Motor neuron (in vitro differentiated cells): ENCODE results near the gene KRTAP9-3. TPM values are rescaled to one million over a fixed set of nuclear protein-coding genes. Genes with fewer than 3 reads are reported as not detected.
"Not testable (repeated sequence)": the region's sequence is repeated elsewhere in the genome, so short reads cannot be mapped to it uniquely, and the experiment has no call there.

ENCODE experiments used
- ATAC-seq, 8 experiments: fragments of 200-7000 bp; cut with Tn5 transposase; replicated peaks in 6 of 8; 2 replicates each; pipeline ENCODE4 v1.8.0; 2021; ENCODE audit warnings: mild to moderate bottlenecking in 8 of 8, moderate library complexity in 8 of 8
- H3K27ac ChIP-seq, 2 donors: fragments of 250-450 bp; sonication (Bioruptor Pico); 2 replicates each; pipeline ENCODE4 v1.9.0; 2021; ENCODE audit warnings: antibody characterized with exemption in 2 of 2, mild to moderate bottlenecking in 2 of 2, moderate library complexity in 1 of 2
- H3K4me1 ChIP-seq, 2 donors: fragments of 250-450 bp; sonication (Bioruptor Pico); replicated peaks in 1 of 2; 2 replicates each; pipeline ENCODE4 v1.6.1; 2021; ENCODE audit warnings: antibody characterized with exemption in 2 of 2, mild to moderate bottlenecking in 2 of 2, moderate library complexity in 1 of 2
- H3K4me3 ChIP-seq, 5 donors: fragments of 250-450 bp; sonication (Bioruptor Pico); 2 replicates each; pipeline ENCODE4 v1.9.0; 2021; ENCODE audit warnings: antibody characterized with exemption in 5 of 5, mild to moderate bottlenecking in 5 of 5, moderate library complexity in 4 of 5
- WGBS, 10 experiments: fragments of 450-650 bp; shearing (Covaris generic); methylation state at CpG; one replicate each; pipeline ENCODE4 v1.0.0; 2022; 5-methylcytosine and 5-hydroxymethylcytosine counted together
- in situ Hi-C, 9 experiments: fragments of 400-800 bp; cut with MboI; loops; one replicate each; pipeline ENCODE4 v1.15.0; 2021; ENCODE audit warnings: low sequenced_read_pairs in 9 of 9, low pct_unique_long_range_greater_than_20kb in 2 of 9; ENCODE audit not compliant: unreplicated experiment in 9 of 9
- total RNA-seq, 8 experiments: library from RNA; unstranded; fragments of 300-600 nt; gene quantifications; 2 replicates each; pipeline versions ENCODE4 v1.2.3 to v1.2.4, GENCODE V29; 2022

The KRTAP9-3 gene, protein sequence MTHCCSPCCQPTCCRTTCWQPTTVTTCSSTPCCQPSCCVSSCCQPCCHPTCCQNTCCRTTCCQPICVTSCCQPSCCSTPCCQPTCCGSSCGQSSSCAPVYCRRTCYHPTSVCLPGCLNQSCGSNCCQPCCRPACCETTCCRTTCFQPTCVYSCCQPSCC
- total RNA-seq, result under 1 TPM in 1 of 8 experiments, not detected in 7; 0.21 TPM

- H3K4me1 ChIP-seq, in situ Hi-C loops, H3K4me3 ChIP-seq, H3K27ac ChIP-seq, ATAC-seq: not testable (repeated sequence)
- 67% methylated on average over 1 of the region's 1 CpG; no CpG with 5 or more reads in 9 of the 10 experiments for WGBS, 10 experiments
Measured at GRCh38 chr17:41232399-41233105, at the start of gene KRTAP9-3. TSS of gene KRTAP9-3 (plus strand) at chr17:41232449. CDS start at chr17:41232502, 53 bp downstream.

GRCh38 chr17:41184480-41184961 lies 47.7 kb upstream of the KRTAP9-3 start, which contains the start of gene KRTAP4-1:
TSS of gene KRTAP4-1 (minus strand) at chr17:41184911. CDS start at chr17:41184854, 57 bp downstream.
- no peak within 1 kb of the TSS for H3K27ac ChIP-seq
- in situ Hi-C loops, result no loop called here
- ATAC-seq, result no peak
- no peaks in the 10 kb centered on the region for H3K4me1 ChIP-seq
- no peak within 1 kb of the TSS for H3K4me3 ChIP-seq
- WGBS, 10 experiments, result 0 to 60% (median 0%) methylated on average over 1 to 2 of the region's 9 CpGs; no CpG with 5 or more reads in 3 of the 10 experiments

GRCh38 chr17:41185001-41185400 lies 47.2 kb upstream of the KRTAP9-3 start:
- no peak overlapping the region for H3K4me3 ChIP-seq
- no peak for ATAC-seq
- H3K4me1 ChIP-seq, result no peaks in the 10 kb centered on the region
- in situ Hi-C loops, result no loop called here
- H3K27ac ChIP-seq, result no peak overlapping the region
- WGBS, 10 experiments, result 0 to 63% (median 27%) methylated on average over 1 of the region's 1 CpG; no CpG with 5 or more reads in 2 of the 10 experiments

DNA sequence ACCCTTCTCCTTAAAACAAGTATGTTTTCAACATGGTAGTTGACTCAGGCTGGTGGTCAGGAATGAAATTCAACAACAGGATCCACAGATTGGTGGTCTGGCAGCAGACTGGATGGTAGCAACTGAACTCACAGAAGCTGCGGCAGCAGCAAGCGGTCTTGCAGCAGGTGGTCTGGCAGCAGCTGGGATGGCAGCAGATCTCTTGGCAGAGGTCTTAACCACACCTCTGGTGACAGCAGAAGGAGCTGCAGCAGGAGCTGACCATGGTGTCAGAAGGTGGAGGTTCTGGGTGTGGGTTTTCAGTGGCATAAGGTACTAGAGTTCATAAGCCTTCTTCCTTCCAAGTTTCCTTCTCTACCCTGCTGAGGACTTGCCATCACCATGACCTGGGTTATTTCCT lies 45.4 kb upstream of the KRTAP9-3 start:
- no peak for ATAC-seq
- in situ Hi-C loops, result no loop called here
- H3K4me1 ChIP-seq, result no peaks in the 10 kb centered on the region
- WGBS, 10 experiments, result 58 to 100% methylated on average over 1 to 2 of the region's 2 CpGs; no CpG with 5 or more reads in 8 of the 10 experiments
- no peak overlapping the region for H3K4me3 ChIP-seq
- no peak overlapping the region for H3K27ac ChIP-seq

GRCh38 chr17:41189837-41190318 lies 42.4 kb upstream of the KRTAP9-3 start, which contains the start of gene KRTAP9-1:
TSS of gene KRTAP9-1 (plus strand) at chr17:41189887. CDS start at chr17:41189887, 0 bp downstream.
- 60 to 80% (median 80%) methylated on average over 1 of the region's 1 CpG; no CpG with 5 or more reads in 7 of the 10 experiments for WGBS, 10 experiments
- H3K4me1 ChIP-seq, ATAC-seq, H3K27ac ChIP-seq, H3K4me3 ChIP-seq, in situ Hi-C loops: not testable (repeated sequence)

DNA sequence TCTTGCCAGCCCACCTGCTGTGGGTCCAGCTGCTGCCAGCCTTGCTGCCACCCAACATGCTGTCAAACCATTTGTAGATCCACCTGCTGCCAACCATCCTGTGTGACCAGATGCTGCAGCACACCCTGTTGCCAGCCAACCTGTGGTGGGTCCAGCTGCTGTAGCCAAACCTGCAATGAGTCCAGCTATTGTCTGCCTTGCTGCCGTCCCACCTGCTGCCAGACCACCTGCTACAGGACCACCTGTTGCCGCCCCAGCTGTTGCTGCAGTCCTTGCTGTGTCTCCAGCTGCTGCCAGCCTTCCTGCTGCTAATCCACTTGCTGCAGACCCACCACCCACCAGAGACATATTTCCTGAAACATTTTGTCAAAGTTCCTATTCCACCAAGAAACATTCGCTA lies 41.9 kb upstream of the KRTAP9-3 start:
- ATAC-seq, result no peak
- Histone ChIP-seq H3K4me3 (no peak overlapping the region), H3K4me1 (no peaks in the 10 kb centered on the region), H3K27ac (no peak overlapping the region)
- in situ Hi-C loops, result no loop called here
- WGBS, 10 experiments, result 41 to 100% (median 79%) methylated on average over 1 to 3 of the region's 3 CpGs; no CpG with 5 or more reads in 2 of the 10 experiments

- WGBS, 10 experiments, result 0 to 50% (median 25%) methylated on average over 1 of the region's 1 CpG; no CpG with 5 or more reads in 2 of the 10 experiments
- H3K4me1 ChIP-seq, result no peaks in the 10 kb centered on the region
- in situ Hi-C loops, result no loop called here
Measured at GRCh38 chr17:41196068-41196467, 36.2 kb upstream of the KRTAP9-3 start.

GRCh38 chr17:41199421-41200078 lies 32.7 kb upstream of the KRTAP9-3 start:
- ATAC-seq, result no peak
- Histone ChIP-seq H3K4me3 (no peak overlapping the region), H3K27ac (no peak overlapping the region), H3K4me1 (no peaks in the 10 kb centered on the region)
- in situ Hi-C loops, result no loop called here
- 13 to 100% (median 64%) methylated on average over 2 to 4 of the region's 5 CpGs; no CpG with 5 or more reads in 3 of the 10 experiments for WGBS, 10 experiments

More at GRCh38 chr17:41196068-41196467, 36.2 kb upstream of the KRTAP9-3 start:
- H3K4me3 ChIP-seq, result no peak overlapping the region
- no peak overlapping the region for H3K27ac ChIP-seq
- no peak for ATAC-seq

DNA sequence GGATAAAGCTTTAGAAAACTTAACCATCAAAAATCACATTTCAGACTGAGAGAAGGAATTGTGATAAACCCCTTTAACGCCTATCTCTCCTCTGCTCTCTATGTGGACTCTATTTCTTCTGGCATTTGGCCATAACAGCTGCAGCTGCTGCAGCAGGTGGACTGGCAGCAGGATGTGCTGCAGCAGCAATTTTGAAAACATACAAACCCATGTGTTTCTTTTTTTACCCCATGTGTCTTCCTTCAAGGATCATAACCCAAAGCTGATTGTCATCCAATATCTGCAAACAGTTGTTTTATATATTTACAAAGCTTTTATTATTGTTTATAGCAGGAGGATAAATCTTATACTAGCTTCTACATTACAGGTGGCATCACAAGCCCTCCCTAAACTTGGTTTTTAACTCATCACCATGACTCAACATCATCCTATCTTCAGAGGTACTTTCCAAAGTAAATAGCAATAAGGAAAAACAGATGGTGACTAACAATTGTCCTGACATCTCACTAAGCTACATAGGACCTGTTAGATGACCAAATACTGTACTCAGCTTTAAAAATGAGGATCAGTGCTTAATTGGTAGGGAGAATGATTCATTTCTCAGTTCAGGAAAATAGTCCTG lies 20.3 kb upstream of the KRTAP9-3 start:
- 14 to 88% (median 38%) methylated on average over 1 of the region's 1 CpG; no CpG with 5 or more reads in 3 of the 10 experiments for WGBS, 10 experiments
- Histone ChIP-seq H3K27ac (no peak overlapping the region), H3K4me3 (no peak overlapping the region), H3K4me1 (no peaks in the 10 kb centered on the region)
- no peak for ATAC-seq
- in situ Hi-C loops, result no loop called here

DNA sequence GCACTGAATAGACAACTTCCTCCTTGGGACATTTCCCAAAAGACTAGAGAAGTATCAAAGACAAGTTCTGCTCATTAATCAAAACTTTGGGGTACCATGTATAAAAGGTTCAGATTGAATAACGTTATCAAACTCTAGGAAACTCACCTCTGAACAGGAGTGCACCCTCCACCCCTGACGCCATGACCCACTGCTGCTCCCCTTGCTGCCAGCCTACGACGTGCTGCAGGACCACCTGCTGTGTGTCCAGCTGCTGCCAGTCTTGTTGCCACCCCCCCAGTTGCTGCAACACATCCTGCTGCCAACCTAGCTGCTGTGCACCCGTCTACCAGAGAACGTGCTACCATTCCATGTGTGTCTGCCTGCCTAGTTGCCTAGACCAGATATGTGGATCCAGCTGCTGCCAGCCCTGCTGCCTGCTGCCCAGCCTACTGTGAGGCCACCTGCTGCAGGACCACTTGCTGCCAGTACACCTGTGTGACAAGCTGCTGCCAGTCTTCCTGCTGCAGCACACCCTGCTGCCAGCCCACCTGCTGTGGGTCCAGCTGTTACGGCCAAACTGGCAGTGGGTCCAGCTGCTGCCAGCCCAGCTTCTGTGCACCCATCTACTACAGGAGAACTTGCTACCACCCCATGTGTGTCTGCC lies 19.6 kb upstream of the KRTAP9-3 start:
- in situ Hi-C loops, result no loop called here
- 20 to 90% (median 60%) methylated on average over 1 to 5 of the region's 7 CpGs; no CpG with 5 or more reads in 3 of the 10 experiments for WGBS, 10 experiments
- no peak for ATAC-seq
- H3K4me1 ChIP-seq, result no peaks in the 10 kb centered on the region
- H3K27ac ChIP-seq, result no peak overlapping the region
- no peak overlapping the region for H3K4me3 ChIP-seq

DNA sequence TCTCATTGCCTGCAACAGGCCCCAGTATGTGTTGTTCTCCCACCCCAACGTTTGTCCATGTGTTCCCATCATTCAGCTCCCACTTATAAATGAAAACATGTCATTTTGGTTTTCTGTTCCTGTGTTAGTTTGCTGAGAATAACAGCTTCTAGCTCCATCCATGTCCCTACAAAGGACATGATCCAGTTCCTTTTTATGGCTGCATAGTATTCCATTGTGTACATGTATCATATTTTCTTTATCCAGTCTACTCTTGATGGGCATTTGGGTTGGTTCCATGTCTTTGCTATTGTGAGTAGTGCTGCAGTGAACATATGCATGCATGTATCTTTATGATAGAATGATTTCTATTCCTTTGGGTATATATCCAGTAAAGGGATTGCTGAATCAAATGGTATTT lies 16.6 kb upstream of the KRTAP9-3 start:
- Histone ChIP-seq H3K27ac (no peak overlapping the region), H3K4me3 (no peak overlapping the region), H3K4me1 (no peaks in the 10 kb centered on the region)
- in situ Hi-C loops, result no loop called here
- no peak for ATAC-seq
- 13 to 86% (median 33%) methylated on average over 1 of the region's 1 CpG; no CpG with 5 or more reads in 4 of the 10 experiments for WGBS, 10 experiments

GRCh38 chr17:41223821-41224220 lies 8.4 kb upstream of the KRTAP9-3 start:
- WGBS, 10 experiments, result 0 to 100% (median 52%) methylated on average over 1 to 2 of the region's 2 CpGs
- in situ Hi-C loops, result no loop called here

More at GRCh38 chr17:41223821-41224220, 8.4 kb upstream of the KRTAP9-3 start:
- ATAC-seq, result peak in 1 of 8 experiments; percentile 54
- Histone ChIP-seq H3K27ac (no peak overlapping the region), H3K4me1 (no peaks in the 10 kb centered on the region), H3K4me3 (no peak overlapping the region)
